OCI-LY3 (cell line): ENCODE measurements around the gene DUSP7.

Source experiments
- H2AFZ ChIP-seq: fragments of 200-600, 300-600 bp; shearing (Covaris generic); 2 replicates; pipeline ENCODE4 v1.6.0; 2014; ENCODE audit warnings: antibody characterized with exemption, low read depth, low read length
- H3K27ac ChIP-seq: fragments of 200-600, 300-600 bp; sonication (generic); 2 replicates; pipeline ENCODE4 v1.5.1; 2014; ENCODE audit warnings: mild to moderate bottlenecking, low read length, moderate library complexity, mixed read lengths
- H3K27me3 ChIP-seq: fragments of 200-600, 300-600 bp; sonication (generic); 2 replicates; pipeline ENCODE4 v1.6.1; 2014; ENCODE audit warnings: low read depth, low read length, mixed read lengths
- H3K36me3 ChIP-seq: fragments of 200-600, 300-600 bp; sonication (generic); replicated peaks from 2 replicates; pipeline ENCODE3; 2014; ENCODE audit warnings: low read depth, low read length, mixed read lengths
- H3K4me1 ChIP-seq: fragments of 300-600, 200-600 bp; sonication (generic); 2 replicates; pipeline ENCODE4 v1.6.1; 2014; ENCODE audit warnings: low read length, mixed read lengths
- H3K4me2 ChIP-seq: fragments of 200-600, 300-600 bp; sonication (generic); 2 replicates; pipeline ENCODE4 v1.6.1; 2014; ENCODE audit warnings: low read length, mixed read lengths
- H3K4me3 ChIP-seq: fragments of 300-600, 200-600 bp; sonication (generic); 2 replicates; pipeline ENCODE4 v1.5.1; 2014; ENCODE audit warnings: antibody characterized with exemption, mild to moderate bottlenecking, low read length, moderate library complexity
- H3K79me2 ChIP-seq: fragments of 300-600, 200-600 bp; shearing (Covaris generic); 2 replicates; pipeline ENCODE4 v1.6.1; 2014; ENCODE audit warnings: mild to moderate bottlenecking, low read length, mixed read lengths
- H3K9ac ChIP-seq: fragments of 300-600, 200-600 bp; shearing (Covaris generic); 2 replicates; pipeline ENCODE4 v1.6.0; 2014; ENCODE audit warnings: mild to moderate bottlenecking, low read length, moderate library complexity
- H3K9me3 ChIP-seq: fragments of 200-600, 300-600 bp; shearing (Covaris generic); 2 replicates; pipeline ENCODE4 v1.6.1; 2014; ENCODE audit warnings: low read length, mixed read lengths; ENCODE audit not compliant: insufficient read depth
- H4K20me1 ChIP-seq: fragments of 200-600, 300-600 bp; sonication (generic); 2 replicates; pipeline ENCODE4 v1.6.1; 2016; ENCODE audit warnings: low read length, mixed read lengths; ENCODE audit not compliant: insufficient read depth
- EZH2phosphoT487 ChIP-seq: fragments of 200-600 bp; shearing (Covaris generic); IDR thresholded peaks from 2 replicates; pipeline ENCODE4 v1.6.1; 2018; ENCODE audit warnings: antibody characterized with exemption, mixed run types, low read depth
- TF ChIP-seq, protein P1 (sequence below): fragments of 200-600, 300-600 bp; sonication (generic); IDR thresholded peaks from 2 replicates; pipeline ENCODE4 v1.5.1; 2014; ENCODE audit warnings: antibody characterized with exemption, low read length, low read depth

The DUSP7 gene

DNA sequence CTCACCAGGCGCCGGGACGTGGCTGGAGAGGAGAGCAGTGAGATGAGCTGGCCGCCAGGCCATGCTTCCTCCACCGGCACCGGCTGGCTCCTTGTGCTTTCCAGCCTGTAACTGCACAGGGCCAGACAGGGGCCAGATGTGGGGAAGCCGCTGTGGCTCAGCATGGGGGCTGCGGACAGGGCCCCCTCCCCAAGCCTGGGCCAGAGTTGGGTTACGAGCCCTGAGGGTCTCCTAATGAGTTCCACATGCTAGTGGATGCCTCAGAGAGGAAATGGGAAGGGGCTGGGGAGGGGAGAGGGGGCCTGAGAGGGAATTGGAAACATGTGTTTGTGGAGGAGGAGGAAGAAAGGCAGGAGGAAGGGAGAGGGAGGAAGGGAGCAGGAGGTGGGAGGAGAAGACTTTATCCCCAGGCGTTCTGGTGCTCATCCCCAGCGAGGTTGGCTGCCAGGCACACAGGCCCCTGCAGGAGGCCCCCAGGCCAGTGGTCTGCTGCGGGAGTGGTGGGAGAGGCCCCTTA is 11.7 kb upstream of the DUSP7 start:
- no peak overlapping the region for H3K9ac ChIP-seq

GRCh38 chr3:52067526-52067925 is 11.2 kb upstream of the DUSP7 start:
- peaks cover 7% of the 10 kb centered on the region for H3K4me1 ChIP-seq
- H3K4me2 ChIP-seq = no peak overlapping the region
- TF ChIP-seq, protein P1, sequence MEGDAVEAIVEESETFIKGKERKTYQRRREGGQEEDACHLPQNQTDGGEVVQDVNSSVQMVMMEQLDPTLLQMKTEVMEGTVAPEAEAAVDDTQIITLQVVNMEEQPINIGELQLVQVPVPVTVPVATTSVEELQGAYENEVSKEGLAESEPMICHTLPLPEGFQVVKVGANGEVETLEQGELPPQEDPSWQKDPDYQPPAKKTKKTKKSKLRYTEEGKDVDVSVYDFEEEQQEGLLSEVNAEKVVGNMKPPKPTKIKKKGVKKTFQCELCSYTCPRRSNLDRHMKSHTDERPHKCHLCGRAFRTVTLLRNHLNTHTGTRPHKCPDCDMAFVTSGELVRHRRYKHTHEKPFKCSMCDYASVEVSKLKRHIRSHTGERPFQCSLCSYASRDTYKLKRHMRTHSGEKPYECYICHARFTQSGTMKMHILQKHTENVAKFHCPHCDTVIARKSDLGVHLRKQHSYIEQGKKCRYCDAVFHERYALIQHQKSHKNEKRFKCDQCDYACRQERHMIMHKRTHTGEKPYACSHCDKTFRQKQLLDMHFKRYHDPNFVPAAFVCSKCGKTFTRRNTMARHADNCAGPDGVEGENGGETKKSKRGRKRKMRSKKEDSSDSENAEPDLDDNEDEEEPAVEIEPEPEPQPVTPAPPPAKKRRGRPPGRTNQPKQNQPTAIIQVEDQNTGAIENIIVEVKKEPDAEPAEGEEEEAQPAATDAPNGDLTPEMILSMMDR = no peak
- no peak for TF ChIP-seq EZH2phosphoT487
- H4K20me1 ChIP-seq = no peaks in the 10 kb centered on the region
- H3K27ac ChIP-seq = no peak overlapping the region
- H3K27me3 ChIP-seq = no peaks in the 10 kb centered on the region
- no peaks in the 10 kb centered on the region for H3K36me3 ChIP-seq
- H3K9ac ChIP-seq = no peak overlapping the region
- no peaks in the 10 kb centered on the region for H3K79me2 ChIP-seq
- H3K9me3 ChIP-seq = no peaks in the 10 kb centered on the region
- no peak overlapping the region for H2AFZ ChIP-seq
- no peak overlapping the region for H3K4me3 ChIP-seq

More for the DNA sequence above, 11.7 kb upstream of the DUSP7 start:
- Histone ChIP-seq H2AFZ (no peak overlapping the region), H3K36me3 (no peaks in the 10 kb centered on the region), H4K20me1 (no peaks in the 10 kb centered on the region), H3K79me2 (no peaks in the 10 kb centered on the region), H3K27ac (no peak overlapping the region), H3K4me3 (no peak overlapping the region), H3K9me3 (no peaks in the 10 kb centered on the region), H3K27me3 (no peaks in the 10 kb centered on the region), H3K4me2 (no peak overlapping the region), H3K4me1 (peaks cover 1% of the 10 kb centered on the region; the same call in 1 of the 2 replicates)
- TF ChIP-seq, protein P1 = no peak
- TF ChIP-seq EZH2phosphoT487 = no peak

DNA sequence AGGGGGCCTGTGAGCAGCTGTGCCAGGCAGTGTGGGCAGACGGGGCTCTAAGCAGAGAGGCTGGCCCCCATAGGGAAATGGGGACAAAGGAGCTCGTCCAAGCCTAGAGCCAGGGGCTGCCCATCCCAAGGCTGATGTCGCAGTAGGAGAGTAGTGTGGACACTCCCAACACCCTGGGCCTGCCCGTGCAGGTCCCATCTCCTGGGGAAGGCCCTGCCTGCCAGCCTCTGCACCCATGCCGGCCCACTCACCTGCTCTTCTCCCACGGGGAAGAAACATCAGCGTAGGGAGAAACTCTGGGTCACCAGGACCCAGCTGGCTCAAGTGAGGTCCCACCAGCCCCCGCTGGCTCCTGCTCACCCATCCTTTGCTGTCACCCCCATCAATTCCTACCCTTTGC is 10.7 kb upstream of the DUSP7 start:
- H3K27me3 ChIP-seq = no peaks in the 10 kb centered on the region
- no peaks in the 10 kb centered on the region for H3K79me2 ChIP-seq
- no peak for TF ChIP-seq EZH2phosphoT487
- TF ChIP-seq, protein P1 = no peak

GRCh38 chr3:52065264-52065756 is 8.9 kb upstream of the DUSP7 start:
- no peak overlapping the region for H2AFZ ChIP-seq
- H3K27ac ChIP-seq = no peak overlapping the region
- no peak overlapping the region for H3K4me2 ChIP-seq
- TF ChIP-seq EZH2phosphoT487 = no peak
- TF ChIP-seq, protein P1 = no peak
- peaks cover 26% of the 10 kb centered on the region for H3K4me1 ChIP-seq
- H4K20me1 ChIP-seq = no peaks in the 10 kb centered on the region
- no peaks in the 10 kb centered on the region for H3K27me3 ChIP-seq
- no peak overlapping the region for H3K4me3 ChIP-seq
- no peak overlapping the region for H3K9ac ChIP-seq
- H3K36me3 ChIP-seq = no peaks in the 10 kb centered on the region
- H3K9me3 ChIP-seq = no peaks in the 10 kb centered on the region
- no peaks in the 10 kb centered on the region for H3K79me2 ChIP-seq

More for the DNA sequence above, 10.7 kb upstream of the DUSP7 start:
- Histone ChIP-seq H2AFZ (no peak overlapping the region), H3K4me2 (no peak overlapping the region), H4K20me1 (no peaks in the 10 kb centered on the region), H3K27ac (no peak overlapping the region), H3K36me3 (no peaks in the 10 kb centered on the region), H3K9ac (no peak overlapping the region), H3K4me1 (peaks cover 12% of the 10 kb centered on the region), H3K4me3 (no peak overlapping the region), H3K9me3 (no peaks in the 10 kb centered on the region)
